GM19328 (cell line): ENCODE results near the gene AREL1.

Source experiments
- ATAC-seq: cut with Tn5 transposase; IDR thresholded peaks from one replicate; pipeline ENCODE4 v1.9.1; 2021; ENCODE audit warnings: mild to moderate bottlenecking, moderate library complexity; ENCODE audit not compliant: unreplicated experiment

AREL1 gene

DNA sequence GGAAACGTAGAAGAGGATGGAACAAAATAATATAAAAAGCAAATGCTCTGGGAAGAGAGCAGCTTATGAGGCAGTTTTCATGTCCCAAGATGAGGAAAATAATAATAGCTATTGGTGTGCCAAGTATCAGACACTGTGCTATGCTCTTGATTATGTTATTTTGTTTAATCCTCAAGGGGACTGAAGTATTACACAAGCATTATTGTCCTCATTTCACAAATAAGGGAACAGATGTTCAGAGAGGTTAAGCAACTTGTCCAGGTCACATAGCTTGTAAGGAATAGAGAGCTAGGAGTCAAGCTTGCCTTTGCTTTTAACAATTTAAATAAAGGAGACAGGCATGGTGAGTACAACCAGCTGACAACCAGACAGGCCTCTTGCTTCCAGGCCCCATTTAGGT is 73.9 kb downstream of the AREL1 start:
- ATAC-seq = no peak

DNA sequence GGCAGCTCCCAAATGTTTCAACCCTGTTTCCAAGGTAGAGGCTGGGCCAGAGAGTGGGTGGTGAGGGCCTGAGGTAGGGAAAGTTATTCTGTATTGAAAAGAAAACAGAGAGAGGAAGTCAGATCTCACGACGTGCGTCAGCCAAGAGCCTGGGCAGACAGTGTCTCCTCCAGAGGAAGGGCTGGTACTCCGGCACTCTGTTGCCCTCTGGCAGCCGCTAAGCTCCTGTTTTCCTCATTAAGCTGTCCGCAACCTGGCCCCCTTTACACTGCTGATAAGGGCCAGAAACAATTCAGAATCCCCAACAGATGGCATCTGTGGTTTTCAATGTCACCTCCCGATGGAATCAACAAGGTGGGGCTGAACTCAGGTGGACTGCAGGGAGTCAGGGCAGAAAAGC is 74.8 kb downstream of the AREL1 start:
- no peak for ATAC-seq

DNA sequence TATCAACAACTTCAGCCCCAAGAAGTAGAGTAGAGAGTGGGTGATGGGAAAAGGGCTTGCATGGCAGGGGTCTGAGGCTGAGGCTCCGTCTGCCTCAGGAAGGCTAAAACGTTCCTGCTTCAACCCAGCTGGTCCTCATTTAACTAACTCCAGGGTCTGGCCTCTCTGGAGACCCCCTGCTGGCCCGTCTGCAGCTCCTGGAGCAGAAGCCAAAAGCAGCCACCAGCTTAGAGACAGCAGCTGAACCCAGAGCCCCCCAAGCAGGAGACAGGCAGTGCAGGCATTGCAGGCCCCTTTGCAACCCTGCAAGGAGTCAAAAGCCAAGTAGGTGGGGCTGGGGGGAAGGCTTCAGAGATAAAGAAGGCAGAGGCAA is 75.7 kb downstream of the AREL1 start:
- ATAC-seq = no peak

DNA sequence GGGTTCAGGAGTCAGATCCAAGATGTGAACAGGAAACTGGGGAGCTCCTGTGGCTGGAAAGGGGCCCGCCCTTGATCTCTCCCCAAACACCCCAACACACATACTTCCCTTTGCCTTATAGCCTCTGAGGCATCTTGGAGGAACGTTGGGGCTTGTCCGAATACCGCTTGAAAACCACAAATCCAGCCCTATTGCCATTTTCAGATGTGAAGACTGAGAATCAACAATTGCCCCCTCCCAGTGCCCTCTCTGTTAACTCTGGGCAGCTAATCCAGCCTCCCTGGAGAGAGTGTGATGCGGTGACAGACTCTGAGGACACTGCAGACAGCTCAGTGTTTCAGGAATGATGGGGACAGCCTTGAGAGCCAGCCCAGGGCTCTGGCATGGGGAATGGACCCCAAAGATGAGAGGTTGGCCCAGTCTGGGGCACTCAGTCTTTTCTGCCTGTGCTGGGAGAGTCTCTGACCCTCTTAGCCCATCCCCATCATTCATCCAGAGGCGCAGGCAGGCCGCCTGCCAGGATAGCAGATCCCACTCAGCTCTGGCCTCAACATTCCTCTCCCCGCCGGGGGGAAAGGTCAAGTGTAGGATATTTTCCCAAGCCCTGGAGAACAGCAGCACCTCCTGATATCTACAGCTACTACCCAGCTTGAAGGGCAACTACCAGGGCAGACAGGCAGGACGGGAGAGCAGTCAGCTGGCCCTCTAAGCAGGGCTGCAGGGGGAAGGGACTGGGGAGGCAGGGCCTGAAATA is 76.3 kb downstream of the AREL1 start:
- ATAC-seq = no peak

DNA sequence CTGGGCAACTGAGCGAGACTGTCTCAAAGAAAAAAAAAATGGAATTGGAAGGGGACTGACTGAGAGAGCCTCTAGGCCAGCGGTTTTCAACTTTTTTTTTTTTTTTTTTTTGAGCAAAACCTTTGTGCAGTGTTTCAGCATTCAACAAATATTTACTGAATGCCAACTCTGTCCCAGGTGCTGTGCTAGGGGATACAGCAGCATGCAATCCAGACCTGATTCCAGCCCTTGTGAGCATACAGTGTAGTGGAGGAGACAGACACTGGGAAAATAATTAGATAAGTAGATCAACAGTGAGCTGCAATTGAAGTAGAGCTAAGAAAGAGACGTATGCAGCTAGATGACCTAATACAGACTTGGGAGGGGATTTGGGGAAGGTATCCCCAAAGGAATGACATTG is 77.0 kb downstream of the AREL1 start:
- no peak for ATAC-seq

DNA sequence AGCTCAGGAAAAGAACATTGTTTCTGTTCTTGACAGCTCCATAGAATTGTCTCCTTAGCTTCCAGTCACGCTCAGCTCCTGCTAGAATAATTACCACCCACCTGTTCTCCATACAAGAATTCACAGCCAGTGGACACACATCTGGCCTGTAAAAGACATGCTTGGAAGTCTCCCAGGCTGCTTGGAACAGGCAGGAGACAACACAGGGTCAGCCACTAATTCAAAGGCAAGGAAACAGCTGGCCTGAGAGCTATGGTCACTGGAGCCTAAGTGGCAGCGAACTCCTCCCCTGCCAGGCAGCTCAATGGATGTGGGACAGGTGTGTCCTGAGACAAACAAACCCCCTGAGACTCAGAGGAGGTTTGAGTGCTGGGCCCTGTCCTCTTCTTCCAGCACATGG is 77.9 kb downstream of the AREL1 start:
- no peak for ATAC-seq

DNA sequence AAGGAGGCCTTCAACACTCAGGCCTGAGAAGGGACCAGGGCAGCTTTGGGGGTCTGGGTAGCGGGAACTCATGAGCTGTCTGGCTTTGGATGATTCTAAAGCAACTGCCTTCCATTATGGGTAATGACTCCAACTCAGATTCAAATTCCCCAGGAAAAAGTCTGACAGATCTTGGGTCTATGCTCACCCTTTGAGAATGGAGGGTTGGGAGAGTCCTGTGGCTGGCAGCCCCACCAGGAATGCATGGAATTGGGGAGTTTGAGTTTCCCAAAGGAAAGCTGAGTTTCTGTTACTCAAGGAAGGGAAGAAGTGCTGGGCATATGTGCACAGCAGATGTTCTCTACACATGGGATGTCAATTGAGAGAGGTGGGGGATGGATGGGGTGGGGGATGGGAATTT is 78.4 kb downstream of the AREL1 start:
- no peak for ATAC-seq

DNA sequence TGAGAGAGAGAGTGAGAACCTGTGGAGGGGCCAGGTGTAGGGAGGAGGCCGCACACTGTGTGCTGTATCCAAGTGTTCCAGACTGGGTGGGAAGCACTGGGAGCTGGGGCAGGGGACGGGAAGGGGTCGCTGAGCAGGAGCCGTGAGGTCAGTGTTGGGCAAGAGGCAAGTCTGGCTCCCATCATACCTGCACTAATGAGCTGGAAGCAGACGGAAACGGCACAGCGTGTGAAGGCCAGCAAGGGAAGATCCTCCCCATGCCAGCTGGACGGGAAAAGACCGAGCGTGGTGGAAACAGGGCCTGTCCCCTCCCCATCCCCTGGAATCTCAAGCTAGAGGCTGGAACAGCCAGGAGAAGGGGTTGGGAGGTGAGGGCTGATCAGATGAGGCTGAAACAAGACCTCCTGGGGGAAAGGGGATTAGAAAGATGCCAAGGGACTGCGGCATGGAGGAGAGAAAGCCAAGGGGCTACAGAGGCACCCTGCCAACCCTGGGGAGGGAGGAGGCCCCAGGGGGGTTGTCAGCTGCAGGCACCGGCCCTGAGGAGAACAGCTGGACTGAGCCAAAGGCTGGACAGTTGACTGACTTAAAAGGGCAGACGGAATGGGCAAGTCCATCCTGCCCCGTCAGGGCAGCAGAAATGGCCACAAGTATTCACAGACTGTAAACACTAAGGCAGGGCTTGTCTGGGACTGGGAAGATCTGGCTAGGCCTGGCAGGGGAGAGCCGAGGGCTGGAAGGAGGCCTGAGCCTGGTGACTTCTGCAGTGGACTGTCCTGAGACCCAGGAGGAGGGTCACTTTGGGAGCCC is 81.8 kb downstream of the AREL1 start:
- ATAC-seq = no peak

DNA sequence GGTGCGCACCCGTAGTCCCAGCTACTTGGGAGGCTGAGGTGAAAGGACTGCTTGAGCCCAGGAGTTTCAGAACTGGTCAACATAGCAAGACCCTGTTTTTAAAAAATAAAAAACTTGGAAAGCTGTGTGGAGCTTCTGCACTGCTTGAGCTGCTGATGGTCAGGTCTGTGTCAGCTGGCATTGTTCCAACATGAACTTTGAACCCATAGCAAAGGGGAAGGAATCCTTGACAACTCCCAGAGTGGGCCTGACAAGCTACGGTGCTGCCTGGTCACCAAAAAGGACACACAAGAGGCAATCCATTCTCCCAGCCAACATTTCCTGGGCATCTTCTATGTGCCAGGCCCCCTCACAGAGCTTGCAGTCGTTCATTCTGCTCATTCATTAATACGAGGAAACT is 84.5 kb downstream of the AREL1 start:
- ATAC-seq = no peak

DNA sequence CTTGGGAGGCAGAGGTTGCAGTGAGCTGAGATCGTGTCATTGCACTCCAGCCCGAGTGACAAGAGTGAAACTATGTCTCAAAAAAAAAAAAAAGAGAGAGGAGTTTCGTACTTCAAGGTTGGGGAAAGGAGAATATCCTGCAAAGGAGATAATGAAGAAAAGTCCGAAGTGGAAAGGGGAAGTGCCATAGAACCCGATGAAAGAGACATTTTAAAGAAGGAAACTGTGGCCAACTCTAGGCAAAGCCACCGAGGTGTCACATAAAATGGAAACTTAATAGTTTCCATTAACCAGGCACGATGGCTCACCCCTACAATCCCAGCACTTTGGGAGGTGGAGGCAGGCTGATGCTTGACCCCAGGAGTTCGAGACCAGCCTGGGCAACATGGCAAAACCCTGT is 85.8 kb downstream of the AREL1 start:
- ATAC-seq = no peak

DNA sequence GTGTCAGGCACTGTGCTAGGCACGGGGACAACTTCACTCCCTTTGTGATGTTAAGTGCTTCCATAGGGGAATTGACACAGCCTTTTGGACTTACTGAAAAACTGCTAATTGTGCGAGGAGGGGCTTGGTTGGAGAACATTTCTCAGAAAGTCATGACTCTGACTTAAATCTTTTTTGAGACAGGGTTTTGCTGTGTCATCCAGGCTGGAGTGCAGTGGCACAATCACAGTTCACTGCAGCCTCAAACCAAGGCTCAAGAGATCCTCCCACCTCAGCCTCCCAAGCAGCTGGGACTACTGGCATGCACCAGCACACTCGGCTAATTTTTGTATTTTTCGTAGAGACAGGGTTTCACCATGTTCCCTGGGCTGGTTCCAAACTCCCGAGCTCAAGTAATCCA is 90.6 kb downstream of the AREL1 start:
- ATAC-seq = no peak

DNA sequence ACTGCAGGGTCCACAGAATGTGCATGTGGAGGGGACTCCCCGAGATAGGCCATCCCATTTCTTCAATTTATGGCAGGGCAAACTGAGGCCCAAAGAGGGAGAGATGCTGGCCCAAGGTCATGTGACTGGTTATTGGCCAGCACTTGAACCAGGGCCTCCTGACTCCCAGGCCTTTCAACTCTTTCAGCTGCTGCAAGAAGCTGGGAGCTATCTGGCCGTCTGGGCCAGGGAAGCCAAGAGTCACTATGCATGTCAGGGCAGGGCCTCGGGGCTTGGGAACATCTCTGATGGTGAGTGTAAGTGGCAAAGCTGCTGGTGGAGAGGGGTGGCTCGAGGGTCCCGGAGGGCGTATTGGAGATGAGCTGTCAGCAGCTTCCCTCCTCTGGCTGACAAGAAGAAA is 91.3 kb downstream of the AREL1 start:
- no peak for ATAC-seq

DNA sequence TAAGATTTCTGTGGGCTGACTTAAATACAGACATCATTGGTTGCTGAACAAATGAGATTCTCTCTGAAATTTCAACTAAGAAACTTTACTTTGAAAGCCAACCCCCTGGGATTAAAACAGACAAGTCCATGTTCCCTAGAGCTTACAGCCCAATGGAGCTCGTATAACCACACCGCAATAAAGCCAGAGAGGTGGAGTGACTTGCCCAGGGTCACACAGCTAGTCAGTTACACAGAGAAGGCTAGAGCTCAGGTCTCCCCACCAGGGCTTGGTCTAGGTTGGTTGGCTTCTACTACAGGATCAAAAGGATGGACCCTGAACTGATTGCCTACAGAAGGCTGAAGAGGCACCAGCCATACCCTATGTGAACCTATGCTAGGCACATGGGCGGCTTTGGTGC is 92.0 kb downstream of the AREL1 start:
- ATAC-seq = no peak

DNA sequence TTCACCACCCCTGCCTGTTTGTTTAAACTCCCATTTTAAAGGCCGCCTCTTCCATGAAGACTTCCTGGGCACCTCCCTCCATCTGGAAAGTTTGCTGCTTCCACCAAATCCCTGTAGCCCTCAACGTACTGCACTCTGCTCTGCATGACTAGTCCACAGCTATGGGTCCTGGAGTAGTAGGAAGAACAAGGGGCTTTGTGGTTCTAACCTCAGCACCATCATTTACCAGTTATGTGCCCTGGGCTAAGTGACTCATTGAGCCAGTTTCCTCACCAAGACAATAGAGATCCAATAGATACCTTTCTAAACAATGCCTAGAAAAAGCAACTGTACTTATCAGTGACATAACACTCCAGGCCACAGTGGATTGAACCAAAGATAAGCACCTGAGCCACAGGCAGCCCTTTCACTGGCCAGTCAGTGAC is 92.4 kb downstream of the AREL1 start:
- no peak for ATAC-seq

DNA sequence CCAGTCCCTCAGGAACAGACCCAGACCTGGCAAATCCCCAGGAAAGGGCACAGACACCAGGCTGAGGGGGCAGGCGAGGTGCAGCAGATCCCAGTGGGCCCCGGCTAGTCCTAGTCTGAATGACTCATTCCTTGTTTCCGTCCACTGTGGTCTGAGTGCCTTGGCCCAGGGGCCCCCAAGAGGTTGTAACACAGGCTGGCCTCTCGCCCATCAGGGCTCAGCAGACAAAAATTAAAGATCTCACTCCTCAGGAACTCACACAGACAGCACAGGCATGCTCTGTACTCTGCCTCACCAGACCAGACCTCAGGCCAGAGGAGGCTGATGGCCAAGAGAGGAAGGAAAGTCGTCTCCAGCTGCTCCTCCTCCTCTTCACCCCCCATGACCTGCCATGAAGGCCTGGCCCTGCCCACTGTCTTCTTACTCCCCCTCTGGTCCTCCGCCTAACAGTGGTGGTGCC is 93.2 kb downstream of the AREL1 start:
- ATAC-seq = no peak

DNA sequence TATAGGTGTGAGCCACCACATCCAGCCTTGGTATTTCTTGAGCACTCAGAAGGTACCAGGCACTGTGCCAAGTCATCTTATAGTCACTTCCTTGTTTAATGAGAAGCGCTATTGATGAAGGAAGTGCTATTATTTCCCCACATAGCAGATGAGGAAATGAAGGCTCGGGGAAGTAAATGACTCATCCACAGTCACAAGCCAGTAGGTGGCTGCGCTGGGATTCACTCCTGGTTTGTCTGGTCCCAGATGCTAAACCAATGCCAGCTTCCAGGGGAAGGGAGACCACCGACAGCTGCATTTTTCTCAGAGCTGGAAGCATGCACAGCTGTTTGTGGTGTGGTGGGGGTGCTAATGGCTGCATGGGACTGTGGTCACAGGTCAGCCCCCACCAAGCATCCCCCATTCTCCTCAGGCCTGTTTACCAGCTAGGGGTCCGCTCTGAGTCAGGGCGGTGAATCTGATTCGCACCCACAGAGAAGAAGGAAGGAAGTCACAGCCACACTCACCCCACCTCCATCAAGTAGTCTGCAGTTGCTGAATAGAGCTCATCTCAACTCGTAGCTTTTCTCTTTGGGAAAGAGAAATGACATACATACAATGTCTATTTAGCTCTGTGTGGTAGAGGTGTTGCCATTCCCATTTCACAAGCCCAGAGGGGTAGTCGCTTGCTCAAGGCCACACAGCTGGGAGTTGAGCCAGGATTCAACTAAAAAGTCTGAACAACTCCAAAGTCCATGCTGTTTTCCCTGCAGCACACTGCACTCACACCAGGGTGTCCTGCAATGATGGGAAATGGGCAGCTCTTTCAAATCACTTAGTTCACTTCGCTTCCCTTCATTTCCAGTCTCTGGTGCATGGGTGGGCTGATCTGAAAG is 94.6 kb downstream of the AREL1 start:
- no peak for ATAC-seq

DNA sequence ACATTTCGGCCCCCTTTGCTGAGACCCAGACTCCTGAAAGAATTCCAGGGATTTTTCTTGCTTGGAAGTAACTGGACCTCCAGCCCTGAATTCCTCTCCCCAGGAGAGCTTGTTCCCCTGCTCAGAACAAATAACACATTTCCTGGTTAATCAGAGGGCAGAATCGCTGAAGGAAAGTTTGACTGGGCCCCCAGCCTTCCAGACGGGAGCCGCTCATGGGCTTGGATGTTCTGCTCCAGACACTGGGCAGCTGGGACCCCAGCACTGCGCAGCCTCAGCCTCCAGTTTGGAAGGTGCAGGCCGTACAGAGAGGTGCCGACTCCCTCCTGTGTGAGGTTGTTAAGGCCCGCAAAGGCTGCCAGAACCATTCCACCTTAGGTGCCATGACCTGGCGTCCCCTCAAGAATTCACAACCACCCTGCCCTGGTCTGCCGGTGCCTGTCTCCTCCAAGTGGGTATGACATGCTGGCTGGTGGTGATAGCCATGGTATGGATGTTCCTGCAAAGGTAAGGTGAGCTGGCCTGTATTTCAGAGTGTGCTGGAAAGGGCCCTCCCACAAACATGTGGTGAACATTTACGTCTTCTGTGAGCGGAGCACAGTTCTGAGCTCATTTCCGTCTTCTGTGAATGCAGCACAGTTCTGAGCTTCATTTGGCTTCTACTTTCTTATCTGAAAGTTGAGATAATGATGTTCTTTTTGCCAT is 95.7 kb downstream of the AREL1 start:
- no peak for ATAC-seq

DNA sequence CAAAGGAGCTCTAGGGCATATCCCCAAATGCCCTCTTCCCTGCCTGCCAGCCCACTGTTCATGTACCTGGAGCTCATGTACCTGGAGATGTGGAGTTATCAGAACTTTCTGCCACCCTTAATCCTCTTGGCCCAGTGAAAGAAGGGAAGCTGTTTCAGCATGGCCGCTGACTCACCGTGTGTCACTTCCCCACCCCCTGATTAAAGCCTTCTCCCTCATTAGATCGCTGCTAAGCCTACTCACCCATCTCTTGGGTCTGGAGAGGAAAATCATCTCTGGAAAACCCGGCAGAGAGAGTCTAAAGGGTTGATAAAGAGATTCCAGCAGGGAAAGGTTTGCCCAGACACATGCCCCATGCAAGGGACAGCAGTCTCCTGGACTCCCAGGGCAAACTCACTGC is 96.4 kb downstream of the AREL1 start:
- ATAC-seq = no peak

DNA sequence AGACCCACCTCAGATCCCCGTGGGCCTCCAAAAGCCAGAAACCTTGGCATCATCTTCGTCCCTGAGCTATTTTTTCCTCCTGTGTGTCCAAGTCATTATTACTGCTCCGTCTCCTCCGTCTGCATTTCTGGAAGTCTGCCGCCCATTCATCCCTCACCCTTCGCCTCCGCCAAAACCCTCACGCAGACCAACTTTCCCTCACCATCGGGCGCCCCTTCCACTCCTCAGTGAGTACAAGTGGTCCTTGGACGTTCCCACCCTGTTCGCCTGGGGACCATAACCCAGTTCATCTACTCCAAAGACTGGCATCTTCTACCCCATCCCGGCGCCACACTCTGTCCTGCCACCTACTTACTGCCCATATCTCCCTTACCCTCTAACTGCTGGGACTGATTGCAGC is 97.1 kb downstream of the AREL1 start:
- ATAC-seq = no peak

DNA sequence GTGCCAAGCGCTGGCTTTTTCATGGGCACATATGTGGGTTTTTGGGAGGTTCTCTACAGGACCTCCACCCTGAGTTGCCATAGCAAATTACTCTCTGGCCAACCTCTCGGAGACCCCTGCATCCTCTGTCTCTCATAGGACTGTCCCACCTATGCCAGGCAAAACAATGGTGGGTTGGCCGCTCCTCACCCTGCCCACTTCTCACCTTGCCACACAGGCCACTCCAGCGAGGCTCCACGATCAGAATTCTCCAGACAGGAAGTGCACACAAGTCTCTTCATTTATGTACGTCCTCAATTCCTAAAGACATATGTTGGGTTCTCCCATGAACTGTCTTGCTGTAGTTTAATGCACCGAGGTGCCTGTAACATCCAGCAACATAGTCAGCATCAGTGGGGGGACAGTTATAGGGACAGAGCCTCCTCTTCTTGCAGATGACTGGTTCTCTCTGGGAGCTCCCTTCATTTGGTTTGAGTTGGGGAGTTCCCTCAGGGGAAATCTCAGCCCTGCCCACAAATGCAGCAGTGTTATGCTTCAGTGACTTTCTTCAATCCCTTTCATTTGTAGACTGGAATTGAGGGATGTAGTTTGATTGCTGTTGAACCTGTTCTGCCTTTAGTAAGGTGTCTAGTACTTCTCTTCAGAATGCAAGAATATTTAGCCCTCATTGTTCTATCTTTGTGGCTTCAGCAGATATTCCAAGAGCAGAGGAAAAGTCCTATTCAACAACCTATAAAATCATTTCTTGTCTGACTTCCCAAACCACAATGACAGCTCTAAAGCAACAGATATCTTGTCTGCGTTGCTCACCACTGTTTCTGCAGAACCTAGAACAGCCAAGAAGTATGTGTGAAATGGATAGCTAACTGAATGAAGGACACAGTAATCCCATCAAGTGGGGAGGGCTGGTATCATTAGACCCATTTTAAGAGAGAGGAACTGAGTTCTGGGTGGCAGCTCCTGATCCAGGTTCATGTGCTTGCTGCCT is 98.1 kb downstream of the AREL1 start:
- no peak for ATAC-seq
